Islet of Langerhans (tissue), 1 donor: ENCODE measurements around the gene GON4L.
"Not testable (repeated sequence)": the region's sequence is repeated elsewhere in the genome, so short reads cannot be mapped to it uniquely, and the experiment has no call there.

Experiments
- FAIRE-seq: peaks from one replicate; lab custom pipeline; 2011; peaks lifted over from hg19 to GRCh38; lab: Jason Lieb, UNC

Gene GON4L

DNA sequence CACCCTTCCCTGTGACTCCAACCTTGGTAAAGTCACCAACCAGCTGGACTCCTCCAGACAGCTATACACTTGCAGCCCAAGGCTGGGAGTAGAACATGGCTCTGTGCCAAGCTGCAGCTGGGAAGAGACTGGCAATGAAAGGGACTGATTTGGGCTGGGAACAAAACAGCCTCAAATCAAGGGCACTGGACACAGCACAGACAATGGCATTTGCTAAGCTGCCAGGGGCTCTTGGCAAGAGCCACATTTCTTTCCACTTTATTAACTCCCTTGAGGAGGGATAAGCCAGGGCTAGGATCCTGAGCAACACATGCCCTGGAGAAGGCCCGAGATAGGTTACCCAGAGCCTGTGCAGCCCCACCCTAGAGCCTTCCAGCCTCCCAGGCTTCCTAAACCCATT lies 14.4 kb upstream of the GON4L start:
- FAIRE-seq, result no peak

DNA sequence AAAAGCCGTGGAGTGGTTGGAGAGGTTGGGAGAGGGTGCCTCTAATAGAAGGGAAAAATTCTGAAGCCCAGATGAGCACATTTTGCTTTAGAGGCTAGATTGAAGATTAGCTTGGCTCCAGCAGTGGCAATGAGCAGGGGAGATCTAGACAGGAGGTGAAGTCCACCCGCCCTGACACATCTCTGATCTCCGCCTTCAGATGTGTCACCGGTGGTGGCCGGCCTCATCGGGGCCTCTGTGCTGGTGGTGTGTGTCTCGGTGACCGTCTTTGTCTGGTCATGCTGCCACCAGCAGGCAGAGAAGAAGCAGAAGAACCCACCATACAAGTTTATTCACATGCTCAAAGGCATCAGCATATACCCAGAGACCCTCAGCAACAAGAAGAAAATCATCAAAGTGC lies 10.8 kb upstream of the GON4L start:
- FAIRE-seq, result no peak

DNA sequence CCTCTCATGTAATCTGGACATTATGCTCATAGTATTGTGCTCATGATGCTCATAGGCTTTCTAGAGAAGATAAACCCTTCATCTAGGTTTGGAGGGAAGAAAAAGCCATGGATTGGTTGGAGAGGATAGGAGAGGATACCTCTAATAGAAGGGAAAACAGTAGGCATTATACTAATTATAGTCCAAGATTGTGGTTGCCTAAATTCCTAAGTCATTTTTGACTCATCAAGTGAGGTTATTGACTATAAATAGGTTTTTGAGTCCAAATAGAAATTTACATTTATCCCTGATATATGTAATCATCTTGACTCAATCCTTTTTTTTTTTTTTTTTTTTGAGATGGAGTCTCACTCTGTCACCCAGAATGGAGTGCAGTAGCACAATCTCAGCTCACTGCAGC lies 7.4 kb upstream of the GON4L start:
- FAIRE-seq, result no peak

DNA sequence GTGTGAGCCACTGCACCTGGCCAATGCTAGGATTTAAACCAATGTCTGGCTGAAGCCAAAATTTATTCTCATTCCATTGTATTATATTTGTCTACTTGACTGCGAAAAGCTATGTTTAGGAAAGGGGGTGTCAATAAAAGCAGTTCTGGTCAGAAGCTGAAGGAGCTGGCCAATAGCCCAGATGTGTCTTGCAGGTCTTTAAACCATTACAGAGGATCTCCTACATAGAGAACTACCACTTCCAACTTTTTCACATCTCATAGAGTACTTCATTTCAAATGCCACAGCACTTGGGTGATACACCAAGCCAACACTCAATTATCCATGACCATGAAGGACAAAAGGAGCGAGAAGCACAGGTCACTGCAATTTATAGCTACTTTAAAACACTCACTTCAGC lies 4.9 kb upstream of the GON4L start:
- FAIRE-seq, result no peak

DNA sequence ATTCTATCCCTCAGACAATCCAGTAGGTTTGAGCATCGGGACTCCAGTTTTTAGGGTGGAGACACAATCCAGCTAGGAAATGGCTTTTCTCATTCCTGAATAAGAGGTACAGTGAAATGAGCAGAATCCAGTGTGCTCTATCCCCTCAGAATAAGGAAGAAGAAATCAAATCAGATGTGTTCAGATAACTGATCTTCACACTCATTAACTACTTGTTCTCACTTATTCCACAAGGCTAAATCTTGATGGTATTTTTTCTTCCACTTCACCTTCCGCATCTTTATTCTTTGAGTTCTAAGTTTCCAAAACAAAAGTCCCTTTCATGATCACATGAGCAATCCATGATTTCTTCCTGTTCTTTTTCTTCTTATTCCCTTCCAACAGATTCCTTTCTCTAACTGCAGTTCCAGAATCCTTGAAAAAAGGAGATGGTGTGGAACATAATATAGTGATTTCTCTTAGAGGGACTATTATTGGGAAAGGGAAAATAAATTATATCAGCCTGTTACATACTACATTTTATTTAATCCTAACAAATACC lies 4.0 kb upstream of the GON4L start:
- no peak for FAIRE-seq

DNA sequence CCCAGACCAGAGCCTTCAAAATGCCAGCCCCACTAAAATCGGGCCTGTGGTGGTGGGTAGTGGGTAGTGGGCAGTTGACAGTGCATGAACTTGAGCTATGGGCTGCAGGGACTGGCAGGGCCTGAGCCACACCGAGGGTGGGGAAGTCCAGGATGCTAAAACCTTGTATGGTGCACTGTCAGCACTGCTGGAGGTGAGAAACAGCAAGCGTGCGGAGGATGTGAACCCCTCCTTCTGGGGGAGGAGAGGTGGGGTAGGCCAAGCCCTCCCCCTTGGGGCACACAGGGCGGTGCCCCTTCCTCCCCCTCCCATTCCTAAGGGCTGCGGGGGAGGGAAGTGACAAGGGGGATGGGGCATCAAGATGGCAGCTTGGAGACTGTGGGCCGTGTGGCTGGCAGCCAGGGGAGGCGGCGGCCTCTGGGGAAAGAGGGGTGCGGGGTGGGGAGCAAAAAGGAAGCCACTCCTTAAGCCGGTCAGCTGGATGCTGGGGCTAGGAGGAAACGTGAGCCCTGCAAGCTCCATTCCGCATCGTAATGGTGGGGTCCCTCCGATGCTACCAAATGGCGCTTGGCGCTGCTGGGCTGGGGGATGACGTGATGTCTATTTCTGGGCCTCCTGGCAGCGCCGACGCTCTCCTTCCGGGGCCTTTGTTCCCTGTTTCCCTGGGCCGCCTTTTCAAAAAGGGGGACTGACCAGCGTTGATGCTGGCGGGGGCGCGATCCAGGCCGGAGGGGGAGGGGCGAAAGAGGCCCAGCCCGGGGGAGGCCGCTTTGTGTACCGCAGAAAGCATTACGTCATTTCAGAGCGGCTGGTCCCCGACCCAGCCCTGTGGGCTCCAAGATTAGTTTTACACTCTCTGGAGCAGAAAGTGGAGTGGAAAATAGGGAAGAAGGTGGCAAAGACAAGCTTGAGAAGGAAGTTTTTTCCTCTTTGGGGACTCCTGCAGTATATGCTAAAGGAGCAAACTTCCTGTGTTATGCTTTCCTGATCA lies 3.2 kb upstream of the GON4L start:
- no peak for FAIRE-seq

DNA sequence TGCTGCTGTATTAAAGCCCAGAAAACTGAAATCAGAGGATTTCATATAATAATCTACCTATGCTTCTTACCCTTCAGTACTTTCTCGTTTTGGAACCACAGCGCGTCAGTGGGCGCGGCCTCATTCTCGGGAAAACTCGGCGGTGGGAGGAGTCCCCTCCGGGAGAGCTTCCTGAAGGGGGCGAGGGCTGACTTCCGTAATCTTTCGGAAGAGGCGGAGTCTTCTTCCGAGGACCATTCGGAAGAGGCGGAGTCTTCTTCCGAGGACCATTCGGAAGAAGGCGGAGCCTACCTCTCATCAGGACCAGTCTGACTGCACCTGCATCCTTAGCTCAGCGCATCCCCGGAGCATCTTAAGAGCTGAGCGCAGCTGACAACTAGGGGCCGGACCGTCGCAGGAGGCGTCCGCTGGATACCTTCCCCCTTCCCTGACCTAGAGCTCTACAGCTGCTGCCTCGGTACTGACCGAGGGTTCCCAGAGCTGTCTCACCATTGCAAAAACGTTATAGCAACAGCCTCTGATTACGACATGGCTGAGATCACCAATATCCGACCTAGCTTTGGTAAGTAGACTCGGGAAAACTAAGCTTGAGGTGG lies 2.3 kb upstream of the GON4L start, which contains the start of gene SYT11:
SYT11 (plus strand) TSS at position 334 of the 596 bp plus-strand sequence; CDS start at position 529, 195 bp downstream.
- FAIRE-seq, result peak; percentile 17

DNA sequence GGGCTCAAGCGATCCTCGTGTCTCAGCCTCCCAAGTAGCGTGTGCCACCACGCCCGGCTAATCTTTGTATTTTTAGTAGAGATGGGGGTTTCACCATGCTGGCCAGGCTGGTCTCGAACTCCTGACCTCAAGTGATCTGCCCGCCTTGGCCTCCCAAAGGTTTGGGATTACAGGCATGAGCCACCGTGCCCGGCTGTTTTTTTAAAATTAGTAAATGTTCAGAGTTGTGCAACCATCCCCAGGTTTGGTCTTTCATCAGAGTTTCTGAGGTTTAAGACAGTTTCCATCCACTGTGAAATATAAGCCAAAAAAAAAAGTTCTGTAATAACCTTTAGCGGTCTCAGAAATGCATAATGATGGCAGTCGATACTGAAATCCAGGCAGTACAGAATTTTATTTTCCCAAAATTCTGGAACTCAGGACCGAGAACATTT lies 1.8 kb upstream of the GON4L start:
- FAIRE-seq, result no peak

DNA sequence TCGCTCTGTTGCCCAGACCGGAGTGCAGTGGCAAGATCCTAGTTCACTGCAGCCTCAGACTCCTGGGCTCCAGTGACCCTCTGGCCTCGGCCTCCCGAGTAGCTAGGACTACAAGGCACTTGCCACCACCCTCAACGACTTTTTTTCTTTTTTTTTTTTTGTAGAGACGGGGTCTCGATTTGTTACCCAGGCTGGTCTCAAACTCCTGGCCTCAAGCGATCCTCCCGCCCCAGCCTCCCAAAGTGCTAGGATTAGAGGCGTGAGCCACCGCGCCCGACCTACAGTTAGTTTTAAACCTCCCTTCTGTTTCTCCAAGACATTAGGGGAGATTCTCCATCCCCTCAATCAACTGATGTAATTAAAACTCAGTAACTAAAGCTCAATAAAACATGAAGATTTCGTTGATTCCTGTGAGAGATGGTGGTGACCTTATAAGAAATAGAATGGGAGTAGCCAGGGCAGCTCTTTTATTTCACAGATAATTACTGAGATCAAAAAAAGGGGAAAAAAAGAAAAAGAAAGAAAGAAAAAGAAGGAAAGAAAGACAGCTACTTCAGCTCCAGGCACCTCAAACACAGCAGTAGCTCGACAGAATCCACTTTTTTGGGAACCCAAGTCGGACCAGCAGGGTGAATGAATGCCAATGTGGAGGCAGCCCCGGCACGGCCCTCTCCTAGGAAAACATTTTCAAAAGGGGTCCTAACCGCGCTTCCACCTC lies 598 bp downstream of the GON4L start:
- FAIRE-seq, result no peak

DNA sequence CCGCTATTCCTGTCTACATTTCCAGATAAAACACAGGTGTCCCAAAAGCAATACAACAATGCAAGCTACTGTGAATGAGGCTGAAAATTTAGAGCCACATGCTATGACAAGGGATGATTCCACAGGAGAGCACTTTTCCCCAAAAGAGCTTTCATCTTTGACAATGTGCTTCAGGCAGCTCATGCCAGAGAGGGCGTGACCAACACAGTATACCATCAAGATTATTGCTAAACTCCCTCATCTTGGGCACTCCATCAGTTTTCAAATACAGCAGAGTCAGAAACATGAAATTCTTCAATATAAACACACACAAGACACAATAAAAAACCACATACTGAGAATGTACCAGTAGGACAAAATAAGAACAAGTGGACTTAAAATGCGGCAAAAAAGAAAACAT lies 6.7 kb downstream of the GON4L start:
- FAIRE-seq, result no peak

DNA sequence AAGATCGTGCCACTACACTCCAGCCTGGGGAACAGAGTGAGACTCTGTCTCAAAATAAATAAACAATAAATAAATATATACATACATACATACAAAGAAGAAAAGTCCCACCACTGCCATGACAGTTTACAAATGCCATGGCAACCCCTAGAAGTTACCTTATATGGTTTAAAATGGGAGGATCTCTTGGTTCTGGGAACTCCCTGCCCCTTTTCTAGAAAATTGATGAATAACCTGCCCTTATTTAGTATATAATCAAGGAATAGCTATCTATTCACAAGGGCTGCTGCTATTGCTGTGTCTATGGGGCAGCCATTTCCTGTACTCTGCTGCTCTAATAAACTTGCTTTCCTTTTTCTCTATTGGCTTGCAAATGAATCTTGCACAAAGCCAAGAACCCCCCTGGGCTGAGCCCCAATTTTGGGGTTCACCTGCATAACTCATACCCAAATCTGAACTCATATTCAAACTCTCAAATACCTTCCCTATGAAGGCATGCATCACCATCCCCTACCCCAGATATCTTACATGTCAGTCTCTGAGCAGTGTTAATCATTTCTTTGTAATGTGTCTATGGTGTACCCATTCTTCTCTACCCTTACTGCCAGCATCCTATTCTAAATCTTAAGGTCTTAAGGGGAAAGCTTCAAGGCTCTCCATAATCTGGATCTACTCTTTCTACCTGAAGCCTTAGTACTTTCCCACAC lies 9.0 kb downstream of the GON4L start:
- no peak for FAIRE-seq

DNA sequence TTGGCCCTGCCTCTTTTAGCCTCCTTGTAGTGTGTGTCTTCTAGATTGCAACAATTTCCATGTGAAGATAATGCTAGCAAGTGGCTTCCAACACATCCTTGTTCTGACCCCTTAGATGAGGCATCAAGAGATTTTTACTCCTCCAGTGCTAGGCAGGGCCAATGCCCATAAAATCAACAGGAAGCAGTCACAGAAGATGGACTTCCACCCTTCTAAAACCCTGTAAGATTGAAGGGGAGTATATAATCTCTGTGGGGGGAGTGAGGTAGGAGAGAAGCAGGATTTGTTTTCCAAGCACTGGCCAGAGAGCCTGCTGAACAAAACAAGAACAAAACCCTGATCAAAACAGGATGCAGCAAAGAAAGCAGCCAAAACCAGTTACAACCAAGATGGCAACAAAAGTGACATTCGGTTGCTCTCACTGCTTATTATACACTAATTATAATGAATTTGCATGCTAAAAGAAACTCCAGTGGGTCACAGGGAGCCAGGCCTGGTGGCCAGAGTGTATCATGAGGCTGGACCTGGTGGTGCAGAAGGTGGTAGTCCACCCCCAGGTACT lies 12.1 kb downstream of the GON4L start:
- no peak for FAIRE-seq

DNA sequence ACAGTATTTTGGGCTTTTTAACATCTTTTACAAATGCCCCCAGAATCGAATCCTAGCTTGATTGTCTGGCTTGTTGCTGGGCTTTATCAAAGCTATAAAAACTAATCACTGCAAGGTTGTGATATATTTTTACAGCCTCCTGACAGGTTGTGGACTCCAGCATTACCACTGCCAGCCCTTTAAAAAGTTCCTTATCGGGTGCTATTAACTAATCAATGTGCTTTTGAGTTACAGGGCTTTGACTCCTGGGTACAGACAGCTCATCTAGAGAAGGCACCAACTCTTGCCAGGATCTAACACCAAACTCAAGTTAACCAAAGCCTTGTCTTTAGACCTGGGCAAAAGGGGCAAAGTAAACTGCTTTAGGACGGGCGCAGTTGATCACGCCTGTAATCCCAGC lies 16.6 kb downstream of the GON4L start:
- no peak for FAIRE-seq

DNA sequence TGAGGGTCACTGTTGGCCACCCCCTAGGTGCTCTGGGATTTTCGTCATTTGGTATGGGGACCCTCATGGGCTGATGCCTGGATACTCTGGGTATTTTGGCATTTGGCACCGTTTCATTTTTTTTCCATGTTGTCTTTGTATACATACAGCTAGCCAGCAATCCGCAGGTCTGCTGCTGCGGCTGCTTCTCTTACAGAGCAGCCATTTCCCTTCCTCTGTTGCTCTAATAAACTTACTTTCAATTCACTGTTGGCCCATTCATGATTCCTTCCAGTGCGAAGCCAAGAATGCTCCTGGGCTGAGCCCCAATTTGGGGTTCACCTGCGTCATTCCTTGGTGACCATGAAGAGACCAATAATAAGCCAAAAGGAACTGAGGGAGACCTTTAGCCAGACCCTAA lies 21.5 kb downstream of the GON4L start:
- FAIRE-seq, result no peak

DNA sequence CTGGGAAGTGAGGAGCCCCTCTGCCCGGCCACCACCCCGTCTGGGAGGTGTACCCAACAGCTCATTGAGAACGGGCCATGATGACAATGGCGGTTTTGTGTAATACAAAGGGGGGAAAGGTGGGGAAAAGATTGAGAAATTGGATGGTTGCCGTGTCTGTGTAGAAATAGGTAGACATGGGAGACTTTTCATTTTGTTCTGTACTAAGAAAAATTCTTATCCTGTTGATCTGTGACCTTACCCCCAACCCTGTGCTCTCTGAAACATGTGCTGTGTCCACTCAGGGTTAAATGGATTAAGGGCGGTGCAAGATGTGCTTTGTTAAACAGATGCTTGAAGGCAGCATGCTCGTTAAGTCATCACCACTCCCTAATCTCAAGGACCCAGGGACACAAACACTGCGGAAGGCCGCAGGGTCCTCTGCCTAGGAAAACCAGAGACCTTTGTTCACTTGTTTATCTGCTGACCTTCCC lies 22.1 kb downstream of the GON4L start:
- not testable (repeated sequence) for FAIRE-seq

DNA sequence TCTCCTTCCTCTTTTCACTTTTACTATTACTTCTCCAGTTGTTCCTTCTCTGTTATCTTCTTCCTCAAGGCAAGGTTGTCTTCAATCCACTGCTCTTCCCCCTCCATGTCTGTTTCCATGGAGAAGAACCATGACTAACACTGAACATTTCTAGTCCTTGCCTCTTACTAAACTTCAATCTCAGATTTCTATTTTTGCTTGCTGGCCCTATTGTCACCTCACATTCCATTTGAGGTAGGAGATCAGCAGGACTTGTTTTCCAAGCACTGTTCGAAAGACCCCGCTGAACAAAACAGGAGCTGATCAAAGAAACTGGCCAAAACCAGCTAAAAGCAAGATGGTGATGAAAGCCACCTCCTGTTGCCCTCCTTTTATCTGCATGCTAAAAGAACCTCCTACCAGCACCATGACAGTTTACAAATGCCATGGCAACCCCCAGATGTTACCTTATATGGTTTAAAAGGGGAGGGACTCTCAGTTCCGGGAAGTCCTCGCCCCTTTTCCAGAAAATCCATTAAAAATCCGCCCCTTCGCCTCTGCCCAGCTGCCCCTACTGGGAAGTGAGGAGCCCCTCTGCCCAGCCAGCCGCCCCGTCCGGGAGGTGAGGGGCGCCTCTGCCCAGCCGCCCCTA lies 22.6 kb downstream of the GON4L start:
- FAIRE-seq, result no peak

DNA sequence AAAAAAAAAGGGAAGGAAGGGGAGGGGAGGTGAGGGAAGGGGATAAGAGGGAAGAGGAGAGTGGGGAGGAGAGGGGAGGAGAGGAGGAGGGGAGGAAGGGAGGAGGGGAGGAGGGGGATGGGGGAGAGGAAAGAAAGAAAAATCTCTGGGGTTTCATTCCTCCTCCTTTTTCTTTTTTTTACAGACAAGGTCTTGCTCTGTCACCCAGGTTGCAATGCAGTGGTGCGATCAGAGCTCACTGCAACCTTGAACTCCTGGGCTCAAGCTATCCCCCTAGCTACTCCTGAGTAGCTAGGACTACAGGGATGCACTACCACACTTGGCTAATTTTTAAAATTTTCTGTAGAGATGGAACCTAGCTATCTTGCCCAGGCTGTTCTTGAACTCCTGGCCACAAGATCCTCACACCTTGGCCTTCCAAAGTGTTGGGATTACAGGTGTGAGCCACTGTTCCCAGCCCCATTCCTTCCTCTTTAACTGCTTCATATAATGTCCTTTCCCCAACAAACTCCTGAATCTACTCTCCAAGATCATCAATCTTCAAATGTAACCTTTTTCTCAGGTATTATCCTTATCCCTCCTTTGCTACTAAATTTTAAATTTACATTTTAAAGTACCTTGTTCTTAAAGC lies 23.2 kb downstream of the GON4L start:
- no peak for FAIRE-seq

DNA sequence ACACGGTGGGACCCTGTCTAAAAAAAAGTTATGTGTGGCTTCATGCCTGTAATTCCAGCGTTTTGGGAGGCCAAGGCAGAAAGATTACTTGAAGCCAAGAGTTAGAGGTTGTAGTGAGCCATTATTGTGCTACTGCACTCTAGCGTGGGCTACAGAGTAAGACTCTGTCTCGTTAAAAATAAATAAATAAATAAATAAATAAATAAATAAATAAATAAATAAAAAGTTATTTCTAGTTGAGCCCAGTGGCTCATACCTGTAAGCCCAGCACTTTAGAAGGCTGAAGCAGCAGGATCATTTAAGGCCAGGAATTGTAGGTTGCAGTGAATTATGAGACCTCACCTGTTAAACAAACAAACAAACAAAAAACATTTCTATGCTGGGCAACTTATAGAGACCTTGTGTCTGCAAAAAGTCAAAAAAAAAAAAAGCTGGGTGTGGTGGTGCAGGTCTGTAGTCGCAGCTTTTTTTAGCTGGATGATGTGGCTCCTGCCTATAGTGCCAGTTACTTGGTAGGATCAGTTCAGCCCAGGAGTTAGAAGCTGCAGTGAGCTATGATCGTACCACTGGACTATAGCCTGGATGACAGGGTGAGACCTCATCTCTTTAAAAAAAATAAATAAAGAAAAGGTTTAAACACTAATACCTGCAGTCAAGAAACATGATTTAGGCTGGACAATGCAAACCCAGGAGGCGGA lies 25.6 kb downstream of the GON4L start:
- no peak for FAIRE-seq

DNA sequence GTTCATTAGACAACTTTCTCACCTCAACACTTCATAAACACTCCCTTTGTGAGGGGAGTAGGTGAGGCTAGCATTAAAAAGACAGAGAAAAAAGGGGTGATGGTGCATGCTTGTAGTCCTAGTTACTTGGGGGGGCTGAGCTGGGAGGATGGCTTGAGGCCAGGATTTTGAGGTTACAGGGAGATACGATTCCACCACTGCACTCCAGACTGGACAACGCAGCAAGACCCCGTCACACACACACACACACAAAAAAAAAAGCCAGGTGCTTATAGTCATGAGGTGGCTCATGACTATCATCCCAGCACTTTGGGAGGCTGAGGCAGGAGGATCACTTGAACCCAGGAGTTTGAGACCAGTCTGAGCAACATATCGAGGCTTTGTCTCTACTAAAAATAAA lies 29.6 kb downstream of the GON4L start:
- FAIRE-seq, result no peak

DNA sequence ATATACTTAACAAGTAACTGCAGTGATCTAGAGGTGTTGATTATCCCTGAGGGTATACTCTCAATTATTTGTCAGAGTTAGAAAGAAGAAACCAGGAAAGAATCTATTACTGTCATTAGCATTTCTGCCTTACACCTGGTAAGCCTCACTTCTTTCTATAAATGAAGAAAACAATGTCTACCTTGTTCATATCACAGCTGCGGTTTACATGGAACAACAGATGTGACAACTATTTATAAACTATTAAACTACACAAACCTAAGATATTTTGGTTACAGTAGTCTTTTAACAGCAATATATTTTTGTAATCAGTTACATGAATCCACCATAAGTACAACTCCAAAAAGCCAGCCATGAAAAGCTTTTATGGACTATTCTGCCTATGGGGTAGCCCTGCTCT lies 40.7 kb downstream of the GON4L start:
- FAIRE-seq, result no peak
